GM12872 (cell line): ENCODE measurements around the gene C1QL2.

Source experiments
- CTCF ChIP-seq: IDR thresholded peaks from 3 replicates; pipeline ENCODE4 v1.5.1; 2011; ENCODE audit warnings: low read depth, mild to moderate bottlenecking, low read length, moderate library complexity; ENCODE audit not compliant: insufficient read depth

The C1QL2 gene

GRCh38 chr2:119136872-119137271, 21.7 kb downstream of the C1QL2 start:
- TF ChIP-seq CTCF: no peak

GRCh38 chr2:119136093-119136492, 22.5 kb downstream of the C1QL2 start:
- TF ChIP-seq CTCF: no peak

- no peak for TF ChIP-seq CTCF
Measured at GRCh38 chr2:119134775-119135174, 23.8 kb downstream of the C1QL2 start.

GRCh38 chr2:119126650-119127049, 31.9 kb downstream of the C1QL2 start:
- TF ChIP-seq CTCF: peak; percentile 78

- no peak for TF ChIP-seq CTCF
Measured at GRCh38 chr2:119123389-119123788, 35.2 kb downstream of the C1QL2 start.

GRCh38 chr2:119122663-119123062, 35.9 kb downstream of the C1QL2 start:
- TF ChIP-seq CTCF: no peak

GRCh38 chr2:119119999-119120756, 38.4 kb downstream of the C1QL2 start:
- TF ChIP-seq CTCF: no peak
